GM18508 (cell line): Measurements from ENCODE around the gene DTNBP1.

Experiments used
- ATAC-seq: cut with Tn5 transposase; IDR thresholded peaks from one replicate; pipeline ENCODE4 v1.9.1; 2021; ENCODE audit warnings: moderate number of reproducible peaks; ENCODE audit not compliant: insufficient read depth, unreplicated experiment

Gene DTNBP1

DNA sequence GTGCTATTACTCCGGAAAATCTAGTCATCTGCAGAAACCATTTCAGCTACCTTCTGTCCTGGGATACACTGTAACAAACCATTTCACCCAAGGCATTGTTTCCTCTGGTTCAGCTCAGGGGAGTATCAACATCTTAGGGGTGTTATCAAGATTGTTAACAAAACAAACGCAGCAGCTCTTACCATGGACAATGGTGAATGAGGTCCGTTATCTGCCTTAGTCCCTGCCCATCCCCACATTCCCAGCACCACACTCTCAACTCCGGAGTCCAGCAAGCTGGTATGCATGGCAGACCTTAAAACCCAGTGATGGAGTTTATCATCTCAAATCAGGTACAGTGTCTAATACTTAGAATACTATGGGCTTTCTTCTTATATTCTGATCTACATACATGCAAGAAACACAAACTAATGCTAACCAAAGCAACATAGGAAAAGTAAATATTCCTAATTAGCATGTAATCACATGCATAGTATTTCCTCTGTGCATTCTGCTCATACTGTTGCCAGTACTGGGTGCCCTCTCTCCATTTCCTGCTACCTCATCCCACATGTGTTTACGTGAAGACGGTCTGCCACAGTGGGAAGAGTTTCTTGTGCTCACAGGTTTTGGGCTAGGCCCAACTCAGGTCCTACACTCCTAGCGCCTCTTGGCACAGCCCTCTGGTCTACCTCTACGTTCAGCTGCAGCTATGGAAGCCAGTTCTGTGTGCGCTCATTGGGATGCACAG, 123.9 kb downstream of the DTNBP1 start:
- no peak for ATAC-seq

GRCh38 chr6:15538106-15538505, 124.7 kb downstream of the DTNBP1 start:
- no peak for ATAC-seq

DNA sequence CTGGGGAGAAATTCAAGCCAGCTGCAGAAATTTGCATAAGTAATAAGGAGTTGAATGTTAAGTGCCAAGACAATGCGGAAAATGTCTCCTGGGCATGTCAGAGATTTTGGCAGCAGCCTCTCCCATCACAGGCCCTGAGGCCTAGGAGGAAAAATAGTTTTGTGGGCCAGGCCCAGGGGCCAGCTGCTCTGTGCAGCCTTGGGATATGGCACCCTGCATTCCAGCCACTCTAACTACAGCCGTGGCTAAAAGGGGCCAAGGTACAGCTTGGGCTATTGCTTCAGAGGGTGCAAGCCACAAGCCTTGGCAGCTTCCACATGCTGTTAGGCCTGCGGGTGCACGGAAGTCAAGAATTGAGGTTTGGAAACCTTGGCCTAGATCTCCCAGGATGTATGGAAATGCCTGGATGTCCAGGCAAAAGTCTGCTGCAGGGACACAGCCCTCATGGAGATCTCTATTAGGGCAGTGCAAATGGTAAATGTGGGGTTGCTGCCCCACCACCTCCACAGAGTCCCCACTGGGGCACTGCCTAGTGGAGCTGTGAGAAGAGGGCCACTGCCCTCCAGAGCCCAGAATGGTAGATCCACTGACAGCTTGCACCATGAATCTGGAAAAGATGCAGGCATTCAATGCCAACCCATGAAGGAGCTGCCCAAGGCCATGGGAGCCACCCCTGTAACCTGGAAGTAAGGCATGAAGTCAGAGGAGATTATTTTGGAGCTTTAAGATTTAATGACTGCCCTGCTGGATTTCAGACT, 126.5 kb downstream of the DTNBP1 start:
- no peak for ATAC-seq

GRCh38 chr6:15535495-15536197, 127.2 kb downstream of the DTNBP1 start:
- no peak for ATAC-seq

GRCh38 chr6:15534974-15535373, 127.9 kb downstream of the DTNBP1 start:
- ATAC-seq: no peak

GRCh38 chr6:15533379-15534026, 129.3 kb downstream of the DTNBP1 start:
- ATAC-seq: no peak

DNA sequence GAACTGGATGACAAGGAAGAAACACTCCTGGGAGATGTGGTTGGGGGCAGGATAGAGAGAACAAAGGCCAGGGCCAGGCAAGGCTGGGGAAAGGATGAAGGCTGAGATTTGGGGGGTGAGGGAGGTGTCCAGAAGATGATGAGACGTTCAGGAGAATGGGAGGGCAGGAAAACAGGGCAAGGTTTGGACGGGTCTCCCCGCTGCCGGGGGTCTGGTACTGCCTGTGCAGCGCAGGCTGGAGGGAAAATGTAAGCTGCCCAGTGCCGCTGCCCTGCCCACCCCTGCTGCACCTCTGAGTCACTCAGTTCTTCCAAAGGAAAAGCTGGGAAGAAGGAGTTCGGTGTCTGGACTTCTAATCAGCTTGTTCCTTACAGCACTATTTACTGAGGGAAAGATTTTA, 130.9 kb downstream of the DTNBP1 start:
- no peak for ATAC-seq

GRCh38 chr6:15530411-15530810, 132.4 kb downstream of the DTNBP1 start:
- no peak for ATAC-seq

DNA sequence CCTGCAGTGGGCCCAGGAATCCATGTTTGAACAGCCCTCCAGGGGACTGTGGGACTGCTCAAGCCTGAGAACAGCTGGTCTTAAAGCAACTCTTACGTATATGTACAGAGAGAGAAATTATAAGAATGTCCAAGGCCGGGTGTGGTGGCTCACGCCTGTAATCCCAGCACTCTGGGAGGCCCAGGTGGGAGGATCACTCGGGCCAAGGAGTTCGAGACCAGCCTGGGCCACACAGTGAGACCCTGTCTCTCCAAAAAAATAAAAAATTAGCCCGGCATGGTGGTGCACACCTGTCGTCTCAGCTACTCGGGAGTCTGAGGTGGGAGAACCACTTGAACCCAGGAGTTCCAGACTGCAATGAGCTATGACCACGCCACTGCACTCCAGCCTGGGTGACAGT, 134.0 kb downstream of the DTNBP1 start:
- ATAC-seq: no peak

DNA sequence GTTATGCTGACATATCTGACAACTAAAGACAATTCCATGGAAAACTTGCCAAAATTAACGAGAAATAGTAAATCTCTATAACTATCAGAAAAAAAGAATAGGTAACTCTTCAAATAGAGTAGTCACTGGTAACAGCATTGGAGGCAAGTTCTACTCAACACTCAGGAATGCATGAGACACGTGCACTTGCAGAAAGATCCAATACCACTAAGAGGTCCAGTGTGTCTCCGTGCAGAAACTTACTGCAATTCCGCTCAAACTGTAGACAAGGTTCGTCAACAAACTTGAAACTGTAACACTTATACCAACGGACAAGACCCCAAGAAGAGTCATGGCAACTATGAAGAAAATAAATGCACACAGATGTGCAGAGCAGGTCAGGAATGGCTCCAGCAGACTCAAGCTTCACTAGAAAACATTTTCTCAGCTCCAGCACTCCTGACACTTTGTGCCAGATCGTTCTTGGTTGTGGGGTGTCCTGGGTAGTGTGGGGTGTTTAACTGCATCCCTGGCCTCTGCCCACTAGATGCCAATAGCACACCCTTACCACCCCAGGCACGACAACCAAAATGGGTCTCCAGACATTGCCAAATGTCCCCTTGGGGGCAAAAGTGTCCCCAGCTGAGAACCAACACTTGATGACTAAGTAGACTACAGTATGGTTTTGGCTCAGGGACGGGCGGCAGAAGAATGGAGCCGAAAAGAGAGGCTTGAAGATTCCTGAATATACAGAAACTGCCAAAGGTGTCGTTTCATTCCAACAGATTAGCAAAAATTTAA, 134.8 kb downstream of the DTNBP1 start:
- ATAC-seq: no peak

GRCh38 chr6:15526212-15526701, 136.6 kb downstream of the DTNBP1 start:
- no peak for ATAC-seq

GRCh38 chr6:15524861-15525401, 137.9 kb downstream of the DTNBP1 start:
- no peak for ATAC-seq

DNA sequence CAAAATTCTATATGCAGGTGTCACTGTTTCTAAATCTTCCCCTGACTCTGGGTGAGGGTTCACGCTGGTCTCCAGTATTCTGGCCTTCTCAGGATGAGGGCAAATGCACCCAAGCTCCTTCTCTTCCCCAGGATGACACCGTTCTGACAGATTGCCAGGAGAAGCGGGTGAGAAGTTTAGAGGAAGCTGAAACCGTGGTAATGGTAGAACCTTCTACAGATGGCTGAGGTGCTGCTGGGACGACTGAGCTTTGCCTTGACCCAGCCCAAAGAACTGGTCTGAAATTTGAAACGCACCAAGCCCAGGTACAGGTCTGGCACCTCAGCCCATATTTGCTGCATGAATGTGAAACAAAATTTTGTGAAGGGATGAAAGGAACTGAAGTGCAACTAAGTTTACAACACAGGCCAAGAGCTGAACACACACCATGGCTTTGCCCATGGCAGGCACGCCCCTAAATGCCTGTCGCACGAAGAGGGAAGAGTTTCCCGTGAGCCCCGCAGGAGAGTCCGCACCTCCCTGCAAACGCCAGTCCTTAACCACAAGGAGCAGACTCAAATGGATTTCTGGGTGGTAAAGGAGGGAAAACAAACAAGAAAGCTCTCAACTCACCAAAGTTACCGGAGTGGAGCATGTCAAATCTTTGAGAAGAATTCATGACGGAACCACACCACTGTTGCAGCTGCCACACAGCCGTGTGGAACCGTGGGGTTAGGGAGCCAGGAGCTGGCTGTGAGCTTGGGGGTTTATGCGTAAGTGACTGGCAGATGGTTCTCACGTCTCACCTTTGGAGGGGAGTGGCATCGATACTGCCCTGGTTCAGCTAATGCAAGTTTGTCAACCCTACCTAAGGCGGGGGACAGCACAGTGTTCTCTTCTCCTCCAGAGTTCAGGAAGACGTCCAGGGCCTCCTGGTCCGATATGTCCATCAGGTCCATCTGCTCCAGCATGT, 138.9 kb downstream of the DTNBP1 start:
- no peak for ATAC-seq

DNA sequence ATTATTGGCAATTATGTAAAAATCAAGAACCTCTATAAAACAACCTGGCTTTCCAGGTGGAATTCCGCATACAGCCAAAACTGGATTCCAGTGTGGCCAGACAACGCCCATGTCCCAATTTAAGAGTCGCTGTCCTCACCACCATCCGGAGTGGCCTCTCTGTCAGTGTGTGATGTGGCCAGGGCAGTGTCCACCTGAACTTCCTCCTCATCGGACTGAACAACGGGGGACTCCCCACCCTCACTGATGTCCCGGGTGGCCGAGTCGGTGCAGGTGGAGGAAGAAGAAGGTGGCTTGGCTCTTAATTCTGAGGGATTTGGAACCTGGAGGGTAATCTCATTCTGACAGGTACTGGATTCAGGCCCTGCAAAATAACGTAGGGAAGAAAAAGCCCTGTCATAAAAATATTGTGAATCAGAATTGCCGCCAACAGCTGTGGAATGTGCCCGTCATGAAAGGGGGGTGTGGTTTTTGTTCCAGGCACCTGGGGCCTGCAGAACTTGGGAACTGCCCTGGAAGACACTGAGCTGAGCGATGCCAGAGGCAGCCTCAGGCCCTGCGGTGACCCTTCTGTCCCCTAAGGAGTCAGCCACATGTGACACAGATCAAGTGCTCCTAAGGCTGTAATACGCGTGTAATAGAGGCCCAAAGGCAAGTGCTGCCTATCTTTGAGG, 139.8 kb downstream of the DTNBP1 start:
- no peak for ATAC-seq

- ATAC-seq: no peak
Measured at GRCh38 chr6:15522427-15522826, 140.4 kb downstream of the DTNBP1 start.

GRCh38 chr6:15522026-15522425, 140.8 kb downstream of the DTNBP1 start:
- ATAC-seq: no peak

DNA sequence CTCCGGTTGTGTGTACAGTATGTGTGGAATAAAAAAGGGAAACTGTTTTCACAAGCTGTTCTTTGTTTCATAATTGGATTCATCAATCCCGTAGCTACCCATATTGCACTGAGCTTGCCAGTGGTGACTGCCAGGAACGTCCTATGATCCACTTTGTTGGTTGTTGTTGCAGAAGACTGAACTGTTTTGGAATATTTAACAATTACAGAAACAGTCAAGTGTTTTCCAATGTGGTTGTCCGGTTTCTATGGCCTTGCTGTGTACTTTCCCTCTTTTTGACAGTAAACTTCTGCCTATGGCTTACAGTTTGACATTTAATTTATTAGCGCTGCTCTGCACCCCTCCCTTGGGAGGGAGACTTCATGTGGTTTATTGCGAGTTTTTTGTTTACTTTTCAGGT, 141.2 kb downstream of the DTNBP1 start:
- ATAC-seq: no peak

DNA sequence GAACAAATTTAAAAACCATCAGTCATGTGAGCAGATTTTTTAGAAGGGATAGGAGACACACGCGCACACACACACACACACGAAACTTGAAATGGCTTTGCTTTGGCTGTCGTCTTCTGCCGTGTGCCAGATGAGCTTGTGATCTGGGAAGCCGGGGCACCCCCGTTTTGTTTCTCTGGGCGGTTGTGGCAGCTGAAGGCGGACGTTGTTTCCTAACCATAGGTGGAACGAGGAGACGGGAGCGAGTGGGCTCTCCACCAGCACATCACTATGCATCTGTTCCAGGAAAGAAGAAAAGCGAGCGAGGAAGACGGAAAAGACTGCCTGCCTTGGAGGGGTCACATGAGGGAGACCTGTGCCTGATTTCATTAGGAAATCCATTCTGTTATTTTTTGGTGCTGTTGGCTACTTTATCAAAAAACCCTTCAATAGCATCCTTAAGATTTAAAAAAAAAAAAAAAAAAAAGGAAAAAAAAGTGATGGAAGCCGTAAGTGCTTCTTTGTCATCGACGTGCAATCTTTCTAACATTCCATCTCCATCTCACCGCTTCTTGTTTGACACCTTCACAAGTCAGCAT, 142.1 kb downstream of the DTNBP1 start:
- ATAC-seq: no peak
